NCI-H510A treated with DMSO at 0.1 percent for 48 hours (cell line): Measurements from ENCODE around the gene FNBP1.

Experiments
- DNase-seq: peaks from one replicate; lab custom pipeline; 2025; lab: John Stamatoyannopoulos, UW

The FNBP1 gene

DNA sequence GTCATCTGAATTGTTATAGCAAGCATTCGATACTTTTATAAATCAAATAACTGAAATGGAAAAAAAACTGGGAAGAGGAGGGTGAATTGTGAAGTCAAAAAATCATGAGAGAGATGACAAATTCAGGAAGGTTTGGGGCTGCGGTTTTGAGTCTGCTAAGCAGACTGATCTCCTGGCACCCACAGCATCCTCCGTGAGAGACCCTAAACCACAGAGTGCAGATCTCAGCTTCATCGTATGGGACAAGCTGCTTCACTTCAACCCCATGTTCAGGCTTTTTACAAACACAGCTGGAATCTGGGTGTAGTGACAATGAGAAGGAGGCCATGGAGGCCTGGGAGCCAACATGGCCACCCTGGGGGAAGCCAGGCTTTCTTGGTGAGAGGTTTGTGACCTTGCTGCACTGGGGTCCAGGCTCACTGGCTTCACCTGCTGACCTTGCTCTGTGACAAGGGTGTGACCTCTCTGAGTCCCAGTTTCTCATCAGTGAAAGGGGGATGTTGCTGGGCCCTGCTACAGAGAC, 188.3 kb downstream of the FNBP1 start:
- no peak for DNase-seq

DNA sequence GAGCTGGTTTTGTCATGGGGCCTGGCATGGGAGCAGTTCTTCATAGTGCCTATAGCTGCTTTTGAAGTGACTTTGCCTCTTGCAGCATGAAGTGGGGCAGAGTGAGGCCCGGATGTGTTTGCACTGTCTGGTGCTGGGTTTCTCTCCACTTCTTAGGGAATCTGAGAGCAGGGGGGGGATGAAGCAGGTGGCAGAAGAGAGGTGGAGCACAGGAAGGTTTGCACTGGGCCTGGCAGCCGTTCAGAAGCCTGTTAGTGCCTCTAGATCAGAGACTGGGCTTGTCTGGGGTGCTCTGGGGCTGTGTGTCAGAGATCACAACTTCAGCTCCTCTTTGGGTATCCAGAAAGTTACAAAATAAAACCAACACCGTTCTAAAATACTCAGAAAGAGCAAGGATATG, 189.4 kb downstream of the FNBP1 start:
- DNase-seq = peak; percentile 77

DNA sequence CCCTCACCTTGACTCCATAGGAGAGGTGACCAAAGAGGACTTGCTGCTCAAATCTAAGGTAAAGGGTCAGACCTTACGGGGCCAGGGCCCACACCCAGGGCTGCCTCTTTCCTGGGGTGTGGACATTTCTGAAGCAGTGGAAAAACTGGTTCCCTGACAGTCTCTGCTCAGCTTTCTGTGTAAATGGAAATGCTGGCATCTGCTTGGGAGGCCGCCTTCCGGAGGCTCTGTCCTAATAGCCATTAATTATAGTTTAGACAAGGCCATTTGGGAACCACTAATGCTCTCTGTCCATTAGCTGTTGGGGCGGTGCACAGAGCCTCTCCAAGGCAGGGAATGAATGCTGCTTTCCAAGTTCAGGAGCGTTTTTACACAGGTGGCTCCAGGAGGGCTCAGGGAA, 190.4 kb downstream of the FNBP1 start:
- DNase-seq = no peak

DNA sequence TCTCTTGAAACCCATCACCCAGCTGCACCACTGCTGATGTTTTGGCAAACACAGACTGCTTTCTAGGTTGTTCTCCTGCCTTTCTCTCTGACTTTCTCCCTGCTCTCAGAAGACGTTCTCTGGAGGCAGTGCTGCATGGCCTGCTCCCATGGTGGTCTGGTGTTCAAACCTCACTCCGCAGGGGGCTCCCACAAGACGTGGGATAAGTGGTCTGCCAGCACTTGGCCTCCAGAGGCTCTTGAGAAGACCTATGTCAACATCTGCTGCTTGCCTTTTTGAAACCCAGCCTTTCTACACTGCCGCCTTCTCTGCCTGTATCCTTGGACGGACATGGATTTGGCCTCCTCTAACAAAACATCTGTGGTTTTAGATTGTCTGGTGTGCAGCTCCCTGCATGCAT, 191.2 kb downstream of the FNBP1 start:
- DNase-seq = no peak

DNA sequence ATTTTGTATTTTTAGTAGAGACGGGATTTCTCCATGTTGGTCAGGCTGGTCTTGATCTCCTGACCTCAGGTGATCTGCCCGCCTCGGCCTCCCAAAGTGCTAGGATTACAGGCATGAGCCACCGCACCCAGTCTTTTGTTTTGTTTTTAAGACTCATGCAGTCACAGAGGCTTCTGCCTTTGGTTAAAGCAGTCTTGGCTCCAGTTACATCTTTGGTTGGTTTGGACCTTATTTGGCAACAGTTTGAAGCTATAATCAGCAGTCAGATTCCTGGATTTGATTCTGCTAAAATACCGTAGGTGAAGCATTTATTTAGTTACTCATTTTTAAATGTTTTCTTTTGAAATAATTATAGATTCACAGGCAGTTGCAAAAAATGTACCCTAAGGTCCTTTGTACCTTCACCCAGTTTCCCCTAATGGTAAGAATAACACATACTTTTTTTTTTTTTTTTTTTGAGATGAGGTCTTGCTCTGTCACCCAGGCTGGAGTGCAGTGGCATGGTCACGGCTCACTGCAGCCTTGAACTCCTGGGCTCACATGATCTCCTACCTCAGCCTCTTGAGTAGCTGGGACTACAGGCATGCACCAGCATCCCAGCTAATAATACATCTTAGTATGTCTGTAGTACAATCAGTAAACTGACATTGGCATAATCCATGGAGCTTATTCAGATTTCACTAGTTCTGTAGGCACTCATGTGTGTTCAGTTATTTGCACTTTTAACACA, 192.0 kb downstream of the FNBP1 start:
- no peak for DNase-seq

DNA sequence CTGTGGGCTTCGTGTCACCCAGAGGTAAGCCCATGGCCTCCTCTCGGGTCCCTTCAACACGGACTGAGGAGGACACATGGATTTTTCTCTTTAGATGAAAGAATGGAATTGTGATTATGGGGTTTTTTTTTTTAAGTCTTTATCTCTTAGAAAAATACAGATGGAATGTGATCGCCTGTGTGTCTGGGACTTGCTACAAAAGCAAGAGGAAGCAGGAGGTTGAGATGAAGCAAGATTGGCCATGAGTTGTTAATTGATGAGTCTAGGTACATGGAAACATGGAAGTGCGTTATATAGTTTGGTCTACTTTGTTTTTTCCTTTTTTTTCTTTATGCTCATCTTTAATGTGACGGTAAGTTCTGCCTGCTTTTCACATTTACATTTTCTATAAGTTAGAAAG, 193.1 kb downstream of the FNBP1 start:
- no peak for DNase-seq

DNA sequence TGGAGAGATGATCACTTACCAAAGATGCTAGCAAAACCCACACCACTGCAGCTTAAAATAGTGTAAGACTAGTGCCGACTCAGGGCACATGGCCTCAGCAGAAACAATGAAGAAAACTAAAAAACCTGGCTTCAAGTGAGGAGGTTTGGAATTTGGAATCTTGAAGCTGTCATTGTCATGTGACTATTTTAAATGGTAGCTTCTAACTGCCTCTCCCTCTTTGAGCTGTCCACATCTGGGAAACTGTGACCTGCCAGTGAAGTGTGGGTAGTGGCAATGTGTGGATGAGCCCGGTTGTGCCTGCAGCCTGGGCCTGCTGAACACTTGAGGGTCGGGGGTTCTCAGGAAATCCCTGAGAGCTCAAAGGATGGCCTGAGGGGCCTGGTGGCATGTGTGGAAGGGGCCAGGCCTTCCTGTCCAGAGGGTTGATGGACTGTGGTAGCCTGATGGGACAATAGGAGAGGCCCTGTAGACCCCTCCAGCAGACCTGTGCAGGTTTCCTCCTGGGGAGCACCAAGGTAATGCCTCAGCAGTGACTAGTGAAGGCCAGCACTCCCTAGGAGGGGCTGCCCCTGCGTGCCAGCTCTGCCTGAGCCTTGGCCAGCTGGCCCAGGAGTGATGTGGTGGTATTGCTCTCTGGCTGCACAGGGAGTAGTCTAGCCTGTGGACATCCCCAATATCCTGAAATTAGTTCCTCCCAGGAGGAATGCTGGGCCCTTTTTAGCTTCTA, 194.1 kb downstream of the FNBP1 start:
- no peak for DNase-seq

DNA sequence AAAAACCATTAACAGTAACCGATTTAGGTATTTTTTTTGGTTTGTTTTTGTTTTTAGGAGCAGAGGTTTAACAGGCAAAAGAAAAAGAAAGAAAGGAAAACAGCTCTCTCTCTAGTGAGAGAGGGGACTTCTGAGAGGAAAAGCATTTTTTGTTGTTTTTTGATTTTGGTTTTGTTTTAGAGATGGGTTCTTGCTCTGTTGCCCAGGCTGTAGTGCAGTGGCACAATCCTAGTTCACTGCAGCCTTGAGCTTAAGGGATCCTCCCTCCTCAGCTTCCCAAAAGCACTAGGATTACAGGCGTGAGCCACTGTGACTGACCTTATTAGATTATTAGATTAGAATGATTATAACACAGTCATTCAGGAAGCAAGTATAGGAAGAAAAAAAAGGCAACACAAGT, 197.6 kb downstream of the FNBP1 start:
- no peak for DNase-seq

DNA sequence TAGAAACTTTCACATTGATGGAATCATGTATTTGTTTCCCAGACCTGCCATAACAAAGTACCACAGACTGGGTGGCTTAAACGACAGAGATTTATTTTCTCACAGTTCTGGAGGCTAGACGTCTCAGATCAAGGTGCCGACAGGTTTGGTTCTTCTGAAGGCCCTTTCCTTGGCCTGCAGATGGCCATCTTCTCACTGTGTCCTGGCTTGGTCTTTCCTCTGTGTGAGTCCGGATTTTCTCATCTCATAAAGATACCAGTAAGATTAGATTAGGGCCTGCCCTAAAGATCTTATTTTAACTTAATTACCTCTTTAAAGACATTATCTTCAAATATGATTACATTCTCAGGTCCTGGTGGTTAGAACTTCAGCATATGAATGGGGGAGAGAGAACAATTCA, 201.9 kb downstream of the FNBP1 start:
- no peak for DNase-seq

DNA sequence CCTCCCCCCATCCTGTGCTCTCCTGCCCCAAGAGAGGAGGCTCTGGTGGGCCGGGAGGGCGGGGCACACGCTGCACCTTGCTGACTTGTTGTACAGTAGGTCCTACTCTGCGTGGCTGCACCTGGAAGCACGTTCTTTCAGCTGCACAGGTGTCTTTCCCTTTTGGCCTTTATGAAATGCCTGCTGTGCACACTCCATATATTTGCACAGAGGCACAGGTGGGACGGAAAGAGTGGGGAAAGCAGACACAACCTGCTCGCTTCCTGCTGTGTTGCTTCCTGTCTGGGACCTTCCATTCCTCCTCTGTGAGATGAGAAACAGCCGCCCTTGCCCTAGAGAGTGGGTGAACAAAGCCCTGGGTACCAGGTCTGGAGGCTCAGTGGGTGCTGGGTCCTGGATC, 203.0 kb downstream of the FNBP1 start:
- peak; percentile 97 for DNase-seq

DNA sequence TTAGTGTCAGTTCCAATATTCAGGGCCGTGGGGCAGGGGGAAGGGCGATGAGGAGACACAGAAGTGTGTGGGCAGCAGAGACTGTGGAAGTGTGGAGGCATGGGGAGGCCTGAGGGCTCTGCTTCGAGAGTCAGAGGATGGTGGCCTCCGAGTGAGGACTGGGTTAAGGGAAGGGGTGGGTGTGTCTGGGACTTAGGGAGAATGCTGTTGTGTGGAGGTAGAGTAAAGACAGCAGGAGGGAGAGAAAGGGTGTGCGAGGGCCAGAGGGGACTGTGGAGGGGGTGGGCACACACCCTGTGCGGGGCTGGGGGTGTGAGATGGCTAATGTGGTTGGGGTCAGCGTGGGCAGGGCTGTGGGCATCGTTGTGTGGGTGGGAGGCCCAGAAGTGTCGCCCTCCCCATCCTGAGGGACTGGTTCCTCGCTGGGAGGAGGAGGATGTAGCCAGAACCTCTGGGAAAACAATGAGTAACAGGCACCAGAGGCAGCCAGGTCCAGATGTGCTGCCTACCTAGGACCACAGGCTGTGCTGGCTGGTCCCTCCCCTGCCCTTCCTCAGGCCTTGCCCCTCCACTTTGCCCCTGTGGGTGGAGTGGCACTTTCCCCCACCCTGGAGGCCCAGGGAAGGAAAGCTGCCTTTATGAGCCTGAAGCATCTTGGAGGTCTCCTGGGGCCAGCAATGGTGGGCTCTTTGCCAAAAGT, 203.5 kb downstream of the FNBP1 start:
- DNase-seq = no peak

DNA sequence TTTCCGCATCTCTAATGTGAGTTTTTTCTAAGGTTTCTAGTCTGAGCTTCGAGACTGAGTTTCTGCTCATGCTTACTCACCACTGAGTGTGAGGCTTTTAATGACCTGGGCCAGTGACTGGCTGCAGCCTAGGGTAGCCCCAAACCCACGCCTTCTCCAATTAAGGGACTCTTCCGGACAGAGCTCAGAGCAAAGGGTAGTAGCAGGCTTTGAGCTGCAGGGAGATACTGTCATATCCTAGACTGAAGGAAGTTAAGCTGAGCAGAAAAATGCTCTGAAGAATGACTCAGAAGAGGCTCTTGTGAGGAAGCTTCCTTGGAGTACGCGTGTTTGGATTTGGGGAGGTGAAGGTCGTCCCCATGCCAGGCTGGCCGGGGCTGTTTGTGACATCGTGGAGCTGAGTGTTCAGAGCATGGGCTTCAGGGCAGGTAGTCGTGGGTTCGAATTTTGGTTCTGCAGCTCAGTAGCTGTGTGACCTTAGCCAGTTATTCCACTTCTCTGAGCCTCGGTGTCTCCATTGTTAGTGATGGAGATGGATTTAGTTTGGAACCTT, 204.2 kb downstream of the FNBP1 start:
- no peak for DNase-seq
